ENCODE results near the gene CLEC19A. TPM values are rescaled to one million over a fixed set of nuclear protein-coding genes. Genes with fewer than 3 reads are reported as not detected.

CLEC19A gene
- total and polyA plus RNA-seq, 10 donors: not detected

- Histone ChIP-seq H3K36me3 (no peaks in the 10 kb centered on the region), H3K9me3 (no peaks in the 10 kb centered on the region), H3K4me3 (no peak overlapping the region), H3K27ac (no peak overlapping the region), H3K27me3 (replicated peaks in 1 of 7) (peaks cover 0 to 5% (median 0%) of the 10 kb centered on the region in 7 donors), H3K4me1 (peaks cover 0 to 13% (median 6%) of the 10 kb centered on the region in 6 donors)
- DNase-seq: no peak
- 38 to 54% (median 49%) methylated on average over 4 of the region's 4 CpGs for WGBS, 5 donors
- TF ChIP-seq CTCF (IDR thresholded peaks at IDR 0.05 in 8 of 11, conservative IDR thresholded peaks at IDR 0.05 in 3 of 11) (no peak), POLR2AphosphoS5 (IDR thresholded peaks at IDR 0.05) (no peak), POLR2A (IDR thresholded peaks at IDR 0.05) (no peak)
- intact Hi-C loops (cut with DNase I; ENCODE audit: low total_unique reads): no loop called here
These were observed 5.9 kb downstream of the CLEC19A start for GRCh38 chr16:19291475-19291874.

- H3K4me1 ChIP-seq: peaks cover 0 to 13% (median 6%) of the 10 kb centered on the region in 6 donors
- no peaks in the 10 kb centered on the region for H3K9me3 ChIP-seq
- 67 to 74% (median 71%) methylated on average over 5 of the region's 5 CpGs for WGBS, 5 donors
- H3K36me3 ChIP-seq: no peaks in the 10 kb centered on the region
- intact Hi-C loops (cut with DNase I; ENCODE audit: low total_unique reads): no loop called here
- DNase-seq: no peak
- TF ChIP-seq POLR2A (IDR thresholded peaks at IDR 0.05) (no peak), CTCF (IDR thresholded peaks at IDR 0.05 in 8 of 11, conservative IDR thresholded peaks at IDR 0.05 in 3 of 11) (no peak), POLR2AphosphoS5 (IDR thresholded peaks at IDR 0.05) (no peak)
- no peak overlapping the region for H3K27ac ChIP-seq
- no peak overlapping the region for H3K4me3 ChIP-seq
- peaks cover 0 to 5% (median 0%) of the 10 kb centered on the region in 7 donors for H3K27me3 ChIP-seq (replicated peaks in 1 of 7)
These were observed 6.7 kb downstream of the CLEC19A start for GRCh38 chr16:19292186-19292585.

GRCh38 chr16:19294156-19294649, 8.7 kb downstream of the CLEC19A start:
- Histone ChIP-seq H3K27me3 (replicated peaks in 1 of 7) (peaks cover 0 to 5% (median 0%) of the 10 kb centered on the region in 7 donors), H3K4me3 (no peak overlapping the region), H3K27ac (peak overlapping the region in 4 of 8 donors; percentile 6 to 55 (median 33)), H3K9me3 (no peaks in the 10 kb centered on the region), H3K4me1 (peaks cover 0 to 13% (median 6%) of the 10 kb centered on the region in 6 donors), H3K36me3 (no peaks in the 10 kb centered on the region)
- DNase-seq: no peak
- TF ChIP-seq CTCF (IDR thresholded peaks at IDR 0.05 in 8 of 11, conservative IDR thresholded peaks at IDR 0.05 in 3 of 11): no peak
- TF ChIP-seq POLR2AphosphoS5 (IDR thresholded peaks at IDR 0.05): no peak
- TF ChIP-seq POLR2A (IDR thresholded peaks at IDR 0.05): no peak
- intact Hi-C loops (cut with DNase I; ENCODE audit: low total_unique reads): no loop called here
- 0 to 3% (median 3%) methylated on average over 5 of the region's 5 CpGs for WGBS, 5 donors

DNA sequence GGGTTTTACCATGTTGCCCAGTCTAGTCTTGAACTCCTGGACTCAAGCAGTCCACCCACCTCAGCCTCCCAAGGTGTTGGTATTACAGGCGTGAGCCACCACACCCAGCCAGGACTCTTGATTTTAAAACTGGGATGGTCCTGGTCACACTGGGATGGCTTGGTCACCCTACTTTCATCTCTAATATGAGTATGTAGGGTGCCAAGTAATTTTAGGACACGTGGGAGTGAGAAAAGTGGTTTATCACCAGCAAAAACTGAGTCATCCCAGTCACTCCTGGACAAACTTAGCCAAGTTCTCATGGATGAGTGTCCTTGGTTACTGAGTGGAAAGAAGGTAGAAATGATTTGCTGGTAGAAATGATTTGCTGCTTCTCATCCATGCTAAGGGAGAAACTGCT, 9.9 kb downstream of the CLEC19A start:
- no peak for TF ChIP-seq POLR2AphosphoS5 (IDR thresholded peaks at IDR 0.05)
- TF ChIP-seq POLR2A (IDR thresholded peaks at IDR 0.05): no peak
- no peak for TF ChIP-seq CTCF (IDR thresholded peaks at IDR 0.05 in 8 of 11, conservative IDR thresholded peaks at IDR 0.05 in 3 of 11)
- Histone ChIP-seq H3K27ac (no peak overlapping the region), H3K27me3 (replicated peaks in 1 of 7) (no peaks in the 10 kb centered on the region), H3K4me3 (no peak overlapping the region), H3K4me1 (peaks cover 0 to 13% (median 6%) of the 10 kb centered on the region in 6 donors), H3K9me3 (no peaks in the 10 kb centered on the region), H3K36me3 (no peaks in the 10 kb centered on the region)
- 31 to 47% (median 44%) methylated on average over 2 of the region's 2 CpGs for WGBS, 5 donors
- no peak for DNase-seq
- intact Hi-C loops (cut with DNase I; ENCODE audit: low total_unique reads): no loop called here
